ENCODE measurements around the gene KPNB1. TPM values are rescaled to one million over a fixed set of nuclear protein-coding genes. Genes with fewer than 3 reads are reported as not detected.

Gene KPNB1
- total RNA-seq, 2 experiments from 2014 or later = 232 to 453 TPM

DNA sequence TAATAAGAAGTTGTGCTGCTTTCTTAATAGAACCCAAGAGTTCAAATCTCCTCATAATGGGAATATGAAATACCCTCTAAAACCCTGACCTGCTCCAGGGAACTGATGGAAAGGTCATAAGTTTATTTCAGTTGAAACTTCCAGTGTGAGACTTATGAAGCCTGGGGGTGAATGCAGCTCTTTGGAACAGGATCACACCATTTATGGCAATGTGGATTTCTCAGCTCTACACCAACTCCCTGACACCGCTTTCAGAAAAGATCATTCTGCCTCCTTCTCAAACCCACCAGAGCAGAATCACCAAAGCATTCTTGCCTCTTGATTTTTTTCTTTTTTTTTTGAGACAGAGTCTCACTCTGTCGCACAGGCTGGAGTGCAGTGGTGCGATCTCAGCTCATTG, 16.7 kb upstream of the KPNB1 start:
- Histone ChIP-seq H3K9me3 (ENCODE audit: low read length) (no peaks in the 10 kb centered on the region), H3K27ac (ENCODE audit: low read depth, low read length, poor library complexity, severe bottlenecking) (no peak overlapping the region), H3K79me2 (ENCODE audit: insufficient read depth, low read depth, low read length) (no peaks in the 10 kb centered on the region), H3K36me3 (ENCODE audit: insufficient read depth, low read length) (peaks cover 7% of the 10 kb centered on the region), H2AFZ (ENCODE audit: low read length) (no peak overlapping the region), H3K4me3 (ENCODE audit: low read depth, low read length, poor library complexity, severe bottlenecking) (no peak overlapping the region), H3K4me1 (ENCODE audit: insufficient read depth, low read length, poor library complexity, severe bottlenecking) (no peaks in the 10 kb centered on the region), H4K20me1 (ENCODE audit: insufficient read depth, low read length) (no peaks in the 10 kb centered on the region), H3K4me2 (ENCODE audit: low read length) (no peak overlapping the region), H3K9me2 (ENCODE audit: insufficient read depth, low read length) (no peaks in the 10 kb centered on the region)
- BruUV-seq (replicated peaks) = no TSS peak
- intact Hi-C loops (cut with micrococcal nuclease; ENCODE audit: unreplicated experiment) = no loop called here
- POLR2A ChIA-PET = interaction anchor here (0.7 to 1.2 kb wide), 2 partner anchors 16 to 1513 kb away, joined by 4 to 11 read pairs; no protein-coding TSS in a partner anchor
- TF ChIP-seq, protein P1, sequence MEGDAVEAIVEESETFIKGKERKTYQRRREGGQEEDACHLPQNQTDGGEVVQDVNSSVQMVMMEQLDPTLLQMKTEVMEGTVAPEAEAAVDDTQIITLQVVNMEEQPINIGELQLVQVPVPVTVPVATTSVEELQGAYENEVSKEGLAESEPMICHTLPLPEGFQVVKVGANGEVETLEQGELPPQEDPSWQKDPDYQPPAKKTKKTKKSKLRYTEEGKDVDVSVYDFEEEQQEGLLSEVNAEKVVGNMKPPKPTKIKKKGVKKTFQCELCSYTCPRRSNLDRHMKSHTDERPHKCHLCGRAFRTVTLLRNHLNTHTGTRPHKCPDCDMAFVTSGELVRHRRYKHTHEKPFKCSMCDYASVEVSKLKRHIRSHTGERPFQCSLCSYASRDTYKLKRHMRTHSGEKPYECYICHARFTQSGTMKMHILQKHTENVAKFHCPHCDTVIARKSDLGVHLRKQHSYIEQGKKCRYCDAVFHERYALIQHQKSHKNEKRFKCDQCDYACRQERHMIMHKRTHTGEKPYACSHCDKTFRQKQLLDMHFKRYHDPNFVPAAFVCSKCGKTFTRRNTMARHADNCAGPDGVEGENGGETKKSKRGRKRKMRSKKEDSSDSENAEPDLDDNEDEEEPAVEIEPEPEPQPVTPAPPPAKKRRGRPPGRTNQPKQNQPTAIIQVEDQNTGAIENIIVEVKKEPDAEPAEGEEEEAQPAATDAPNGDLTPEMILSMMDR (conservative IDR thresholded peaks at IDR 0.05; ENCODE audit: low read length) = no peak
- no peak for TF ChIP-seq EZH2phosphoT487 (IDR thresholded peaks at IDR 0.05; ENCODE audit: borderline replicate concordance, low read depth, low read length)
- CTCF ChIA-PET (ENCODE audit: unreplicated experiment) = no interaction called here
- no peak for DNase-seq (ENCODE audit: low spot score)

DNA sequence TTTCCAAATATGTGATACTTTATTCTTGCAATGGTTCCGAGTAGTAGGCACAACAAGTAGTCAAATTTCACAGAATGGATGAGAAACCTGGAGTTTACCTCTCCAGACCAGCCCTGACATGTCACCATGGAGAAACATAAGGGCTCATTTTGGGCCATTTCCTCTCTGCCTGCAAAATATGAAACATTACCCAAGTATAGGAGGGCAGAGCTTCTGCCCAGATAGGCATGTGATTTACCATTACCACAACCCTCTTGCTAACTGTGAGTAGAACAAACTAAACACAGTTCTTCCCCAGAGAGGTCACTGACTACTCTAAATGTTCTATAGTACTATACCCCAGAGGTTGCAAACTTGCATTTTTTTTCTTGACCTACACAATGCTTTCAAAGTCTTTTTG, 15.7 kb upstream of the KPNB1 start:
- peaks cover 8% of the 10 kb centered on the region for H3K36me3 ChIP-seq (ENCODE audit: insufficient read depth, low read length)
- TF ChIP-seq, protein P1 (conservative IDR thresholded peaks at IDR 0.05; ENCODE audit: low read length) = no peak
- no peak for TF ChIP-seq EZH2phosphoT487 (IDR thresholded peaks at IDR 0.05; ENCODE audit: borderline replicate concordance, low read depth, low read length)
- no peaks in the 10 kb centered on the region for H4K20me1 ChIP-seq (ENCODE audit: insufficient read depth, low read length)
- no TSS peak for BruUV-seq (replicated peaks)
- no peaks in the 10 kb centered on the region for H3K79me2 ChIP-seq (ENCODE audit: insufficient read depth, low read depth, low read length)
- no peak for DNase-seq (ENCODE audit: low spot score)
- H3K4me2 ChIP-seq (ENCODE audit: low read length) = no peak overlapping the region
- no peaks in the 10 kb centered on the region for H3K4me1 ChIP-seq (ENCODE audit: insufficient read depth, low read length, poor library complexity, severe bottlenecking)
- H3K4me3 ChIP-seq (ENCODE audit: low read depth, low read length, poor library complexity, severe bottlenecking) = no peak overlapping the region
- no peak overlapping the region for H3K27ac ChIP-seq (ENCODE audit: low read depth, low read length, poor library complexity, severe bottlenecking)
- no peaks in the 10 kb centered on the region for H3K9me2 ChIP-seq (ENCODE audit: insufficient read depth, low read length)
- H3K9me3 ChIP-seq (ENCODE audit: low read length) = no peaks in the 10 kb centered on the region
- ChIA-PET CTCF (ENCODE audit: unreplicated experiment) (no interaction called here), POLR2A (interaction anchor here (0.7 to 1.2 kb wide), 2 partner anchors 8 to 15 kb away, joined by 4 read pairs; no protein-coding TSS in a partner anchor)
- H2AFZ ChIP-seq (ENCODE audit: low read length) = no peak overlapping the region
- intact Hi-C loops (cut with micrococcal nuclease; ENCODE audit: unreplicated experiment) = no loop called here

DNA sequence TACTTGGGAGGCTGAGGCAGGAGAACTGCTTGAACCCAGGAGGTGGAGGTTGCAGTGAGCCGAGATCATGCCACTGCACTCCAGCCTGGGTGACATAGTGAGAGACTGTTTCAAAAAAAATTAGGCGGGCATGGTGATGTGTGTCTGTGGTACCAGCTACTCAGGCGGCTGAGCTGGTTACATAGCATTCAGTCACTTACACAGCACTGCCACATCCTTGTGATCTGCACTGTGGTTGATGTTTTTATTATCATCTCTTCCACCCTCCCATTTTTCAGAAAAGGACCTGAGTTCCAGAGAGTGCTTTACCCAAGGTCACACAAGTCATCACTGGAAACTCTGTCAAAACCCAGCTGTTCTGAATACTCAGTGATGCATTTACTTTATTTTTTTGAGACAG, 14.8 kb upstream of the KPNB1 start:
- Histone ChIP-seq H3K36me3 (ENCODE audit: insufficient read depth, low read length) (peaks cover 8% of the 10 kb centered on the region), H3K9me3 (ENCODE audit: low read length) (no peaks in the 10 kb centered on the region), H2AFZ (ENCODE audit: low read length) (no peak overlapping the region), H3K4me3 (ENCODE audit: low read depth, low read length, poor library complexity, severe bottlenecking) (no peak overlapping the region), H3K4me1 (ENCODE audit: insufficient read depth, low read length, poor library complexity, severe bottlenecking) (no peaks in the 10 kb centered on the region), H3K4me2 (ENCODE audit: low read length) (no peak overlapping the region), H3K9me2 (ENCODE audit: insufficient read depth, low read length) (no peaks in the 10 kb centered on the region), H3K27ac (ENCODE audit: low read depth, low read length, poor library complexity, severe bottlenecking) (no peak overlapping the region), H4K20me1 (ENCODE audit: insufficient read depth, low read length) (no peaks in the 10 kb centered on the region), H3K79me2 (ENCODE audit: insufficient read depth, low read depth, low read length) (no peaks in the 10 kb centered on the region)
- POLR2A ChIA-PET = no interaction called here
- TF ChIP-seq EZH2phosphoT487 (IDR thresholded peaks at IDR 0.05; ENCODE audit: borderline replicate concordance, low read depth, low read length) = no peak
- TF ChIP-seq, protein P1 (conservative IDR thresholded peaks at IDR 0.05; ENCODE audit: low read length) = no peak
- no peak for DNase-seq (ENCODE audit: low spot score)
- BruUV-seq (replicated peaks) = no TSS peak
- intact Hi-C loops (cut with micrococcal nuclease; ENCODE audit: unreplicated experiment) = no loop called here
- CTCF ChIA-PET (ENCODE audit: unreplicated experiment) = no interaction called here
